Activated CD4-positive, alpha-beta memory T cell treated with anti-CD3 and anti-CD28 coated beads for 36 hours (primary cell): ENCODE data around the gene KRT85. TPM values are rescaled to one million over a fixed set of nuclear protein-coding genes. Genes with fewer than 3 reads are reported as not detected.

Source experiments
- CTCF ChIA-PET: fragments of 350-600 bp; sonication (Branson Sonifier 250); formaldehyde crosslinking; loops from one replicate; lab custom pipeline; 2021; ENCODE audit warnings: antibody characterized with exemption, inconsistent platforms; lab: Charles Lee
- POLR2A ChIA-PET: fragments of 350-600 bp; sonication (Branson Sonifier 250); formaldehyde crosslinking; loops from one replicate; lab custom pipeline; 2021; ENCODE audit warnings: antibody characterized with exemption; lab: Charles Lee
- DNase-seq: peaks from one replicate; pipeline ENCODE4 v3.0.0-alpha.2; 2020
- H3K27ac Mint-ChIP-seq: one replicate; pipeline ENCODE4 v1.8.0; 2021; ENCODE audit warnings: mixed read lengths
- H3K27me3 Mint-ChIP-seq: one replicate; pipeline ENCODE4 v1.8.0; 2021; ENCODE audit warnings: mixed read lengths
- H3K36me3 Mint-ChIP-seq: one replicate; pipeline ENCODE4 v1.8.0; 2021; ENCODE audit warnings: mixed read lengths
- H3K4me1 Mint-ChIP-seq: one replicate; pipeline ENCODE4 v1.8.0; 2021; ENCODE audit warnings: low read depth, mixed read lengths
- H3K4me3 Mint-ChIP-seq: one replicate; pipeline ENCODE4 v1.8.0; 2021; ENCODE audit warnings: mild to moderate bottlenecking, mixed read lengths
- H3K9me3 Mint-ChIP-seq: one replicate; pipeline ENCODE4 v1.8.0; 2021; ENCODE audit warnings: mixed read lengths
- intact Hi-C: fragments of 100-400 bp; cut with micrococcal nuclease; formaldehyde crosslinking; loops from one replicate; pipeline ENCODE4 v1.15.1; 2023
- total RNA-seq, 2 experiments: library from RNA; stranded (reverse); gene quantifications; one replicate each; pipeline ENCODE4 v1.2.3, GENCODE V29; 2021

The KRT85 gene
- total RNA-seq, 2 experiments from 2014 or later, result not detected

DNA sequence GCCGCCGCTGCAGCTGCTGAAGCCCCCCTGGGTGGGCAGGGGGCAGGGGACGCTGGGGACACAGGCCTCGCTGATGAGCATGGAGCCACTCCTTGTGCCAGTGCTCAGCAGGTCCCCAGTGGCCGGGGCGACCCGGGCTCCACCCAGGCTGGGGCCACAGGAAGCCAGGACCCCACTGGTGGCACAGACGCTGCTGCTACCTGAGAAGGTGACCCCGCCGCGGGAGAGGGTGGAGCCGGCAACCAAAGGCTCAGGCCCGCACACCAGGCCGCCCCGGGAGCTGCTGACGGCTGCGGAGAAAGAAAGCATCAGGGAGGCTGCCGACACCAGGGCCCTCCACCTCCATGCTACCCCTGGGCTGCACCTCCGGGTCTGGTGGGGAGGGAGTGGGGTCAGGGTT, 10.8 kb upstream of the KRT85 start:
- Mint-ChIP-seq H3K27ac (no peak overlapping the region), H3K4me1 (peaks cover 4% of the 10 kb centered on the region), H3K4me3 (no peak overlapping the region), H3K36me3 (no peaks in the 10 kb centered on the region), H3K27me3 (peaks cover 11% of the 10 kb centered on the region), H3K9me3 (peaks cover 8% of the 10 kb centered on the region)
- CTCF ChIA-PET, result no interaction called here
- POLR2A ChIA-PET, result no interaction called here
- intact Hi-C loops, result loop anchor here (10.0 kb wide), 1 partner anchor 607 kb away; no protein-coding TSS in a partner anchor
- no peak for DNase-seq

DNA sequence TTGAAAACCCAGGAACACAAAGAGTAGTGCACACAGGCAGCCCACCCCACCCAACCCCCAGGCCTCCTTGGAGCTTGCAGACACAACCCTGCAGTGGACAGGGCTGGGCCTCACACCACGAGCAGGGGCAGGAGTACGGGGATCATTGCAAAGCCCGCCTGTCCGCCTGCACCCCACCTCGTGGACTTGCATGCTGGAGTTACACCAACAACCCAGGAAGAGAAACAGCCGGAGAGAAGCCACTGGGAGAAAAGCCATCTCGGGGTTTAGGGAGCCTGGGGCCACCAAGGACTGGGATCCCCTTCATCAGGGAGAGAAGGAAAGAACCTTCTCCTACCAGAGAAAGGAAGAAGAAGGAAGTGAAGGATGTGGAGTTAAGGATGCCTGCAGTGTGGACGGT, 10.0 kb upstream of the KRT85 start:
- ChIA-PET CTCF (interaction anchor here (0.9 kb wide), 1 partner anchor 502 kb away, joined by 3 read pairs; no protein-coding TSS in a partner anchor), POLR2A (no interaction called here)
- no peak overlapping the region for H3K4me3 Mint-ChIP-seq
- H3K36me3 Mint-ChIP-seq, result no peaks in the 10 kb centered on the region
- H3K27me3 Mint-ChIP-seq, result peaks cover 11% of the 10 kb centered on the region
- intact Hi-C loops, result loop anchor here (10.0 kb wide), 1 partner anchor 608 kb away; no protein-coding TSS in a partner anchor
- no peak for DNase-seq
- no peaks in the 10 kb centered on the region for H3K4me1 Mint-ChIP-seq
- H3K27ac Mint-ChIP-seq, result no peak overlapping the region
- H3K9me3 Mint-ChIP-seq, result peaks cover 8% of the 10 kb centered on the region

DNA sequence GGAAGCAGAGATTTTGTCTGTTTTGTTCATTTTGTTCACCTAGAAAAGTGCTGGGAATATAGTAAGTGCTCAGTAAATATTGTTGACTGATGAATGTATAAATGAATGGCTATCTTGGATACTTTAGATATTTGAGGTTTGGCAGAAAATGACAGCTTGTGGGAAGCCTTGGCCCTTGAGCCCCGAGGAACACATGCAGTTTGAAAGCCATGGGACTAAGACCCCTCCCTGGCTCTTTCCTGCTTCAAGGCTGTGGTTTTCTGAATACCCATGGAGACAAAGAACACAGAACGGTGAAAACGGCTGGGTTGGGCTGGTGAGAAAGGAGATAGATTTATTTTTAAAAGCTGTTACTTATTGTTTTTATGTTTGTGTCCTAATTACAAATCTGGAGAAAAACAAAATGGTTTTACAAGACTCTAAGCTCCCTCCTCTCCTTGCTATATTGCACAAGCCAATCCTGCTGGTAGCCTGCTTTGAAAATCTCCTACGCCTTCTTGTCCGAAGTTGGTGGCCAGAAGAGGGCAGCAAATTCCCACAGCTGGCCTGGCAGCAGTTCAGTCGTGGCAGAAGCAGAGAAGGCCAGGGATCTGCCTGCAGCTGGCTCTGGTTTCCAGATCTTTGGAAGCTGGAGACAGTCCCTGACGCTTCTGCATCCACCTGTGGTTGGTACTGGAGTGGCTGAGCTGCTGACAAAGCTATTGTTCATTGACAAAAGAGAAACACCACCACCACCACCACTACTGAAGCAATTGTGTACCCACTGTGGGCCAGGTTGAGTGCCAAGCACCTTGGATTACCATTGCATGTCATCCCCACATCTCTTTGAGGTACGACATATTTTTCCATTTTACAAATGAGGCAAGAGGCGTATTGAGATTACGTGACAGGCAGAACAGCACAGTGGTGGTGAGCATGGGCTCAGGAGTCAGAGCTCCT, 5.2 kb upstream of the KRT85 start:
- Mint-ChIP-seq H3K27ac (no peak overlapping the region), H3K27me3 (peaks cover 15% of the 10 kb centered on the region), H3K4me1 (no peaks in the 10 kb centered on the region), H3K4me3 (no peak overlapping the region), H3K36me3 (no peaks in the 10 kb centered on the region), H3K9me3 (peaks cover 8% of the 10 kb centered on the region)
- peak; percentile 68 for DNase-seq
- CTCF ChIA-PET, result interaction anchor here (1.0 to 3.0 kb wide), 11 partner anchors 11 to 608 kb away, joined by 3 to 39 read pairs (median 4); no protein-coding TSS in a partner anchor
- intact Hi-C loops, result loop anchor here (5.0 to 10.0 kb wide), 2 partner anchors 505 to 612 kb away; no protein-coding TSS in a partner anchor
- POLR2A ChIA-PET, result no interaction called here

DNA sequence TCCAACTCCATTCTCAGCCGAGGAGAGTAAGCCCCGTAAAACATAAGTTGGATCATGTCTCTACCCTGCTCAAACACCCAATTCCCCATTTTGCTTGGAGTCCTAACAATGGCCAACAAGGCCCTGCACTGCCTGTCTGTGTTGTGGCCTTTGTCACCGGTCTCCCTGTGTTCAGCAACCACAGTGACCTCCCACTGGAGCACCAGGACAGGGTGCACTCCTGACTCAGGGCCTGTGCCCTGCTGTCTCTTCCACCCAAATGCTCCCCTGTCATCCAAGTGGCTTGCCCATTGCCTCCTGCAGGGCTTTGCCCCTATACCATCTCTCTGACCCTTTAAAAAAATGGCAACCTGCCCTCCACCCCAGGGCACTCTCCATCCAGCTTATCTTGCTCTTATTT, 4.4 kb upstream of the KRT85 start:
- no peak for DNase-seq

GRCh38 chr12:52370926-52371608, 3.8 kb upstream of the KRT85 start:
- Mint-ChIP-seq H3K27me3 (peaks cover 7% of the 10 kb centered on the region), H3K4me1 (no peaks in the 10 kb centered on the region), H3K27ac (no peak overlapping the region), H3K36me3 (no peaks in the 10 kb centered on the region), H3K4me3 (no peak overlapping the region), H3K9me3 (peaks cover 8% of the 10 kb centered on the region)
- ChIA-PET CTCF (interaction anchor here (0.6 to 2.9 kb wide), 5 partner anchors 17 to 509 kb away, joined by 3 to 39 read pairs (median 4); no protein-coding TSS in a partner anchor), POLR2A (no interaction called here)
- intact Hi-C loops, result loop anchor here (5.0 to 10.0 kb wide), 2 partner anchors 506 to 614 kb away; no protein-coding TSS in a partner anchor
- DNase-seq, result no peak

More for the DNA sequence above, 4.4 kb upstream of the KRT85 start:
- no peak overlapping the region for H3K4me3 Mint-ChIP-seq
- CTCF ChIA-PET, result interaction anchor here (1.1 to 3.0 kb wide), 4 partner anchors 12 to 508 kb away, joined by 3 to 39 read pairs (median 8); no protein-coding TSS in a partner anchor
- no peak overlapping the region for H3K27ac Mint-ChIP-seq
- peaks cover 8% of the 10 kb centered on the region for H3K9me3 Mint-ChIP-seq
- intact Hi-C loops, result loop anchor here (5.0 to 10.0 kb wide), 2 partner anchors 506 to 613 kb away; no protein-coding TSS in a partner anchor
- H3K36me3 Mint-ChIP-seq, result no peaks in the 10 kb centered on the region
- peaks cover 12% of the 10 kb centered on the region for H3K27me3 Mint-ChIP-seq
- POLR2A ChIA-PET, result no interaction called here
- no peaks in the 10 kb centered on the region for H3K4me1 Mint-ChIP-seq

- Mint-ChIP-seq H3K27ac (no peak overlapping the region), H3K4me3 (no peak overlapping the region), H3K36me3 (no peaks in the 10 kb centered on the region), H3K4me1 (no peaks in the 10 kb centered on the region), H3K27me3 (peaks cover 7% of the 10 kb centered on the region), H3K9me3 (peaks cover 8% of the 10 kb centered on the region)
- POLR2A ChIA-PET, result no interaction called here
- CTCF ChIA-PET, result interaction anchor here (1.0 to 1.7 kb wide), 4 partner anchors 8 to 510 kb away, joined by 3 to 6 read pairs (median 4); no protein-coding TSS in a partner anchor
- DNase-seq, result no peak
- intact Hi-C loops, result loop anchor here (5.0 to 10.0 kb wide), 2 partner anchors 507 to 615 kb away; no protein-coding TSS in a partner anchor
Observed at GRCh38 chr12:52369809-52370208, 2.5 kb upstream of the KRT85 start.

GRCh38 chr12:52369211-52369610, 1.9 kb upstream of the KRT85 start:
- ChIA-PET CTCF (interaction anchor here (0.7 to 2.4 kb wide), 5 partner anchors 7 to 516 kb away, joined by 3 to 10 read pairs (median 4); no protein-coding TSS in a partner anchor), POLR2A (no interaction called here)
- Mint-ChIP-seq H3K27me3 (peaks cover 7% of the 10 kb centered on the region), H3K4me1 (no peaks in the 10 kb centered on the region), H3K9me3 (peaks cover 6% of the 10 kb centered on the region), H3K36me3 (no peaks in the 10 kb centered on the region), H3K27ac (no peak overlapping the region), H3K4me3 (no peak overlapping the region)
- intact Hi-C loops, result no loop called here
- no peak for DNase-seq

GRCh38 chr12:52368508-52368907, 1.2 kb upstream of the KRT85 start:
- no peak for DNase-seq
- H3K9me3 Mint-ChIP-seq, result no peaks in the 10 kb centered on the region
- H3K4me1 Mint-ChIP-seq, result no peaks in the 10 kb centered on the region
- CTCF ChIA-PET, result interaction anchor here (0.7 to 2.4 kb wide), 4 partner anchors 9 to 516 kb away, joined by 3 to 10 read pairs (median 4); no protein-coding TSS in a partner anchor
- no peaks in the 10 kb centered on the region for H3K36me3 Mint-ChIP-seq
- H3K4me3 Mint-ChIP-seq, result no peak overlapping the region
- peaks cover 7% of the 10 kb centered on the region for H3K27me3 Mint-ChIP-seq
- no peak overlapping the region for H3K27ac Mint-ChIP-seq
- intact Hi-C loops, result no loop called here
- POLR2A ChIA-PET, result no interaction called here

- no peak overlapping the region for H3K4me3 Mint-ChIP-seq
- H3K4me1 Mint-ChIP-seq, result no peaks in the 10 kb centered on the region
- ChIA-PET CTCF (interaction anchor here (2.4 kb wide), 1 partner anchor 517 kb away, joined by 10 read pairs; no protein-coding TSS in a partner anchor), POLR2A (interaction anchor here (0.5 kb wide), 1 partner anchor 371 kb away, joined by 3 read pairs; no protein-coding TSS in a partner anchor)
- no peaks in the 10 kb centered on the region for H3K36me3 Mint-ChIP-seq
- peaks cover 7% of the 10 kb centered on the region for H3K27me3 Mint-ChIP-seq
- no peak overlapping the region for H3K27ac Mint-ChIP-seq
- intact Hi-C loops, result no loop called here
- H3K9me3 Mint-ChIP-seq, result no peaks in the 10 kb centered on the region
- no peak for DNase-seq
Observed at GRCh38 chr12:52367876-52368275, 595 bp upstream of the KRT85 start.

- H3K4me3 Mint-ChIP-seq, result no peak overlapping the region
- CTCF ChIA-PET, result interaction anchor here (0.7 to 1.4 kb wide), 4 partner anchors 38 to 520 kb away, joined by 3 read pairs; no protein-coding TSS in a partner anchor
- peaks cover 2% of the 10 kb centered on the region for H3K27me3 Mint-ChIP-seq
- DNase-seq, result no peak
- H3K36me3 Mint-ChIP-seq, result no peaks in the 10 kb centered on the region
- H3K9me3 Mint-ChIP-seq, result no peaks in the 10 kb centered on the region
- intact Hi-C loops, result no loop called here
- H3K27ac Mint-ChIP-seq, result no peak overlapping the region
- no peaks in the 10 kb centered on the region for H3K4me1 Mint-ChIP-seq
- POLR2A ChIA-PET, result no interaction called here
Observed at GRCh38 chr12:52364901-52365489, 2.3 kb downstream of the KRT85 start.

GRCh38 chr12:52364061-52364460, 3.2 kb downstream of the KRT85 start:
- DNase-seq, result no peak
- no peaks in the 10 kb centered on the region for H3K9me3 Mint-ChIP-seq
- intact Hi-C loops, result no loop called here
- no peaks in the 10 kb centered on the region for H3K4me1 Mint-ChIP-seq
- H3K27ac Mint-ChIP-seq, result no peak overlapping the region
- no peak overlapping the region for H3K4me3 Mint-ChIP-seq
- CTCF ChIA-PET, result interaction anchor here (1.4 kb wide), 2 partner anchors 85 to 521 kb away, joined by 3 read pairs; no protein-coding TSS in a partner anchor
- H3K36me3 Mint-ChIP-seq, result no peaks in the 10 kb centered on the region
- H3K27me3 Mint-ChIP-seq, result peaks cover 2% of the 10 kb centered on the region
- POLR2A ChIA-PET, result interaction anchor here (0.5 kb wide), 1 partner anchor 16 kb away, joined by 3 read pairs; no protein-coding TSS in a partner anchor
